Measurements from ENCODE around the gene MYCT1. TPM values are rescaled to one million over a fixed set of nuclear protein-coding genes. Genes with fewer than 3 reads are reported as not detected.

The MYCT1 gene, protein sequence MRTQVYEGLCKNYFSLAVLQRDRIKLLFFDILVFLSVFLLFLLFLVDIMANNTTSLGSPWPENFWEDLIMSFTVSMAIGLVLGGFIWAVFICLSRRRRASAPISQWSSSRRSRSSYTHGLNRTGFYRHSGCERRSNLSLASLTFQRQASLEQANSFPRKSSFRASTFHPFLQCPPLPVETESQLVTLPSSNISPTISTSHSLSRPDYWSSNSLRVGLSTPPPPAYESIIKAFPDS
- total RNA-seq (2014; rRNA removed; shearing (Covaris generic); ENCODE audit: low replicate concordance), result not detected in 2 replicates

DNA sequence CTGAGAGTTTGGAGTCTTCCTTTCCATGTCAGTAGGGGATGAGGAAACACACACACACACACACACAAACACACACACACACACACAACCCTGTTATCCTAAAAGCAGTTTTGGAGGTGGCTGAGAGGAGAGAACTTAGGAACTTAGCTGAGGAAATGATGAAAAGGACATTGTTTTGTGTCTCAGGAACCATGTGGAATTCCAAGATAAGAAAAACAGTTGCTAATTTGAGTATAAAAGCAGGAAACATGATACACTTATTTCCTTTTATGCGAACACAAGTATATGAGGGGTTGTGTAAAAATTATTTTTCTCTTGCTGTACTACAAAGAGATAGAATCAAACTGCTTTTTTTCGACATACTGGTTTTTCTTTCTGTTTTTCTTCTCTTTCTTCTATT, at the start of gene MYCT1:
Gene MYCT1, plus strand, starts transcription at position 264 of the 400 bp plus-strand sequence. Its CDS starts 6 bp downstream, at position 270.
- no peaks in the 10 kb centered on the region for H3K9me3 ChIP-seq (ENCODE audit: low read length)
- no peak within 1 kb of the TSS for H2AFZ ChIP-seq (ENCODE audit: low read length)
- no peak for DNase-seq
- no peaks in the 10 kb centered on the region for H3K9me2 ChIP-seq (replicated peaks; ENCODE audit: insufficient read depth, low read length)
- H3K4me2 ChIP-seq (ENCODE audit: low read depth, low read length, poor library complexity, severe bottlenecking), result no peak within 1 kb of the TSS
- H3K79me2 ChIP-seq (ENCODE audit: low read length), result no peaks in the 10 kb centered on the region
- H4K20me1 ChIP-seq (ENCODE audit: insufficient read depth, low read depth, low read length), result no peaks in the 10 kb centered on the region
- H3K27ac ChIP-seq (ENCODE audit: low read length), result no peak within 1 kb of the TSS
- no peak within 1 kb of the TSS for H3K9ac ChIP-seq (ENCODE audit: low read length)
- 0 out of 2 replicates have a peak, but pooled peaks cover 3% of the 10 kb centered on the region for H3K27me3 ChIP-seq (ENCODE audit: low read length)
- H3K4me3 ChIP-seq (ENCODE audit: low read length), result no peak within 1 kb of the TSS
- H3K4me1 ChIP-seq (ENCODE audit: low read length), result no peaks in the 10 kb centered on the region
- H3K36me3 ChIP-seq (ENCODE audit: insufficient read depth, low read length), result no peaks in the 10 kb centered on the region

DNA sequence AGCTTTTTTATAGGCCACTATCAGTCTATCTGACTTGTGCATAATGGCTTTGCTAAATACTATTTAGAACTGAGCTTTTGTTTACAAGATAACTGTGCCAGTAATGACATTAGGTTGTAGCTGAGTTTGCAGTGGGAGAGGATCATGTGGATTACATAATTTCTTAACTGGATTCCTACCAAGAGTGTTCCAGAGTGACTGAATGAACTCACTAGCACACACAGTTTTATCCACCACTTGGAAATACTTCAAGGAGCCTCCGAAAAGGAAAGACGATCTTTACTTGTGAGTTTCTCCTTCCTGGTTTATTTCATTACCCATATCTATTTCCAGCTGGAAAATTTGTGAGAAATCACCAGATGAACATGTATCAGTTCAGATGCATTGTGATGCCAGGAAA, 49.6 kb upstream of the MYCT1 start:
- no peaks in the 10 kb centered on the region for H3K27me3 ChIP-seq (ENCODE audit: low read length)
- no peaks in the 10 kb centered on the region for H3K9me2 ChIP-seq (replicated peaks; ENCODE audit: insufficient read depth, low read length)
- H2AFZ ChIP-seq (ENCODE audit: low read length), result no peak overlapping the region
- no peak overlapping the region for H3K4me3 ChIP-seq (ENCODE audit: low read length)
- H4K20me1 ChIP-seq (ENCODE audit: insufficient read depth, low read depth, low read length), result no peaks in the 10 kb centered on the region
- no peaks in the 10 kb centered on the region for H3K9me3 ChIP-seq (ENCODE audit: low read length)
- no peak for DNase-seq
- no peaks in the 10 kb centered on the region for H3K79me2 ChIP-seq (ENCODE audit: low read length)
- no peaks in the 10 kb centered on the region for H3K4me1 ChIP-seq (ENCODE audit: low read length)
- no peak overlapping the region for H3K27ac ChIP-seq (ENCODE audit: low read length)
- no peak overlapping the region for H3K4me2 ChIP-seq (ENCODE audit: low read depth, low read length, poor library complexity, severe bottlenecking)
- H3K36me3 ChIP-seq (ENCODE audit: insufficient read depth, low read length), result no peaks in the 10 kb centered on the region
- H3K9ac ChIP-seq (ENCODE audit: low read length), result no peak overlapping the region

DNA sequence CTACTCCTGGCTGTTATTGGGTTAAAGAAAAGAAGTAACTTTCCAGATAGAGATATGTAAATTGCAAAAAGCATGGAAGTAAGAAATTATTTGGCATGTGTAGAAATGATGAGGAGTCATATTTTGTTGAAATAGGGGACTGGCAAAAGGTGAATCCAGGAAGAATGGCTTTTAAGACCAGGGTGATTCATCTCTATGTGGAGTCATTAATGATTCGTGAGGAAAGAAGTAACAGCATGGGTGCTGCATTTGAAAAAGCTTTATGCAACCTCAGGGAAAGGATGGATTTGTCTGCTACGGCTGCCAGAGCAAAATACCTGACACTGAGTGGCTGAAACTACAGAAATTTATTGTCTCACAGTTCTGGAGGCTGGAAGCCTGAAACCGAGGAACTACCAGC, 45.7 kb upstream of the MYCT1 start:
- Histone ChIP-seq H3K9me2 (replicated peaks; ENCODE audit: insufficient read depth, low read length) (no peaks in the 10 kb centered on the region), H3K4me2 (ENCODE audit: low read depth, low read length, poor library complexity, severe bottlenecking) (no peak overlapping the region), H3K9me3 (ENCODE audit: low read length) (no peaks in the 10 kb centered on the region), H2AFZ (ENCODE audit: low read length) (no peak overlapping the region), H3K36me3 (ENCODE audit: insufficient read depth, low read length) (no peaks in the 10 kb centered on the region), H4K20me1 (ENCODE audit: insufficient read depth, low read depth, low read length) (no peaks in the 10 kb centered on the region), H3K9ac (ENCODE audit: low read length) (no peak overlapping the region), H3K4me3 (ENCODE audit: low read length) (no peak overlapping the region), H3K4me1 (ENCODE audit: low read length) (no peaks in the 10 kb centered on the region), H3K27me3 (ENCODE audit: low read length) (no peaks in the 10 kb centered on the region), H3K27ac (ENCODE audit: low read length) (no peak overlapping the region), H3K79me2 (ENCODE audit: low read length) (no peaks in the 10 kb centered on the region)
- no peak for DNase-seq

DNA sequence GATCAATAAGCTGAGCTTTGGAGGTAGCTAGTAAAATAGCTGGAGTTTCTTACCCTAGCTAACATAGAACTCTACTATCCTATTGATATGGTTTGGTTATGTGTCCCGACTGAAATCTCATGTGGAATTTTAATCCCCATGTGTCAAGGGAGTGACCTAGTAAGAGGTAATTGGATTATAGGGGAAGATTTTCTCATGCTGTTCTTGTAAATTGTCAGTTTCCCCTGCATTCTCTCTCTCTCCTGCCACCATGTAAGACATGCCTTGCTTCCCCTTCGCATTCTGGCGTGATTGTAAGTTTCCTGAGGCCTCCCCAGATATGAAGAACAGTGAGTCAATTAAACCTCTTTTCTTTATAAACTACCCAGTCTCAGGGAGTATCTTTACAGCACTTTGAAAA, 35.9 kb upstream of the MYCT1 start:
- Histone ChIP-seq H3K27me3 (ENCODE audit: low read length) (no peaks in the 10 kb centered on the region), H3K4me1 (ENCODE audit: low read length) (no peaks in the 10 kb centered on the region), H3K9ac (ENCODE audit: low read length) (no peak overlapping the region), H3K9me3 (ENCODE audit: low read length) (no peaks in the 10 kb centered on the region), H3K79me2 (ENCODE audit: low read length) (no peaks in the 10 kb centered on the region), H3K36me3 (ENCODE audit: insufficient read depth, low read length) (no peaks in the 10 kb centered on the region), H3K9me2 (replicated peaks; ENCODE audit: insufficient read depth, low read length) (no peaks in the 10 kb centered on the region), H2AFZ (ENCODE audit: low read length) (no peak overlapping the region), H4K20me1 (ENCODE audit: insufficient read depth, low read depth, low read length) (no peaks in the 10 kb centered on the region), H3K4me3 (ENCODE audit: low read length) (no peak overlapping the region), H3K27ac (ENCODE audit: low read length) (no peak overlapping the region), H3K4me2 (ENCODE audit: low read depth, low read length, poor library complexity, severe bottlenecking) (no peak overlapping the region)
- no peak for DNase-seq

DNA sequence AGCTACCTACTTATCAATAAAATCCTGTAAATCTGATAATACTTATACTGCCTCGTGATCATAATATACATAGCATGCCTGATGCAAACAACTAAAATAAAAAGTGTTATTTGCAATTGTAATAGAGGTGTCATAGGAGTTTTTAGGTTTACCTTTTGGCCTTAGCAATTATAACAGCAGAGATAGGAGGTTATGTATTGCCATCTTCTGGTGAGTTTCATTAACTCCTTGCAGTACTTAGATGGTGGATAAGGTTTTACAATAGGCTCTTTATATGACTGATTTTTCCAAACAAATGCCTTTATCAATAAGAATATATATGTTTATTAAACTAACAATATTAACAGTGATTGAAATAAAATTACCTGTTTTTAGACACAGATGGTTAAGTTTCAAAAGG, 27.8 kb upstream of the MYCT1 start:
- no peaks in the 10 kb centered on the region for H3K4me1 ChIP-seq (ENCODE audit: low read length)
- H3K9me2 ChIP-seq (replicated peaks; ENCODE audit: insufficient read depth, low read length), result no peaks in the 10 kb centered on the region
- H4K20me1 ChIP-seq (ENCODE audit: insufficient read depth, low read depth, low read length), result no peaks in the 10 kb centered on the region
- H3K4me2 ChIP-seq (ENCODE audit: low read depth, low read length, poor library complexity, severe bottlenecking), result no peak overlapping the region
- H3K27ac ChIP-seq (ENCODE audit: low read length), result no peak overlapping the region
- H3K27me3 ChIP-seq (ENCODE audit: low read length), result no peaks in the 10 kb centered on the region
- no peaks in the 10 kb centered on the region for H3K9me3 ChIP-seq (ENCODE audit: low read length)
- no peak overlapping the region for H3K4me3 ChIP-seq (ENCODE audit: low read length)
- peak; percentile 63 for DNase-seq
- no peaks in the 10 kb centered on the region for H3K36me3 ChIP-seq (ENCODE audit: insufficient read depth, low read length)
- H2AFZ ChIP-seq (ENCODE audit: low read length), result no peak overlapping the region
- no peak overlapping the region for H3K9ac ChIP-seq (ENCODE audit: low read length)
- no peaks in the 10 kb centered on the region for H3K79me2 ChIP-seq (ENCODE audit: low read length)

DNA sequence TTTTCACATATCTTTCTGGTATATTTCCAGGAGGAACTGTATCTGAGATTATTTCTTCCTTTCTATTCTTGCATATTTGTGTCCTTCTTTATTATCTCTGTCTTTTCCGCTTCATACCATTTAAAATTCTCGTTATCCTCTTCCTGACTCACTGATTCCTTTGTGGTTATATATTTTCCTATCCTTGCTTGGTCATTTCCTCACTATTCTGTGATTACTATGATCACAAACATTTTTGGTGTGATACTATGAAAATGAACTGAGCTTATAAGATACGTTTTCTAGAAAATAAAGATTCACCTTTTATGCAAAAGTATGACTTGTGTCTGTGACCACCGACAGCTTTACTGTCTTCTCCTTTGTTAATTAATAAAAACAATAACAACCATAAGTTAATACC, 26.5 kb upstream of the MYCT1 start:
- H3K9me2 ChIP-seq (replicated peaks; ENCODE audit: insufficient read depth, low read length), result no peaks in the 10 kb centered on the region
- H3K27me3 ChIP-seq (ENCODE audit: low read length), result no peaks in the 10 kb centered on the region
- H3K4me2 ChIP-seq (ENCODE audit: low read depth, low read length, poor library complexity, severe bottlenecking), result no peak overlapping the region
- H4K20me1 ChIP-seq (ENCODE audit: insufficient read depth, low read depth, low read length), result no peaks in the 10 kb centered on the region
- H3K36me3 ChIP-seq (ENCODE audit: insufficient read depth, low read length), result no peaks in the 10 kb centered on the region
- no peak overlapping the region for H3K27ac ChIP-seq (ENCODE audit: low read length)
- no peaks in the 10 kb centered on the region for H3K9me3 ChIP-seq (ENCODE audit: low read length)
- no peaks in the 10 kb centered on the region for H3K4me1 ChIP-seq (ENCODE audit: low read length)
- DNase-seq, result no peak
- no peak overlapping the region for H2AFZ ChIP-seq (ENCODE audit: low read length)
- H3K9ac ChIP-seq (ENCODE audit: low read length), result no peak overlapping the region
- no peak overlapping the region for H3K4me3 ChIP-seq (ENCODE audit: low read length)
- no peaks in the 10 kb centered on the region for H3K79me2 ChIP-seq (ENCODE audit: low read length)

DNA sequence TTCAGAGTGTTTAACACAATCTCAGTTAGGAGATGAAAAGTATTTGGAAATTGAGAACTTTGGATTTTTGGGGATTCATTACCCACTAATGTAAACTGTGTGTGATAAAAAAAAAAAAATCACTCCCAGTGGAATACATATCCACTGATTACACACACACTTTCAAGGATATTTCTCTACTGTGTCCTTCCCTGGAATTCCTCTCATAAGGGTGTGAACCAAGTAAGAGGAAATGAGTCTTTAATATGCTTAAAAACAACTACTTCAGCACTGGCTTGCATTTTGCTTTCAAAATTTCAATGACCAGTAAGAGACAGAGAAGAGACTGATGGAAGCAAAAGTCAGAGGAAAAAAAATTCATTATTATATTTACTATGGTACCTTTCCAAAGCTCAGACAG, 24.5 kb upstream of the MYCT1 start:
- Histone ChIP-seq H2AFZ (ENCODE audit: low read length) (no peak overlapping the region), H4K20me1 (ENCODE audit: insufficient read depth, low read depth, low read length) (no peaks in the 10 kb centered on the region), H3K27me3 (ENCODE audit: low read length) (no peaks in the 10 kb centered on the region), H3K9ac (ENCODE audit: low read length) (no peak overlapping the region), H3K36me3 (ENCODE audit: insufficient read depth, low read length) (no peaks in the 10 kb centered on the region), H3K27ac (ENCODE audit: low read length) (no peak overlapping the region), H3K4me2 (ENCODE audit: low read depth, low read length, poor library complexity, severe bottlenecking) (no peak overlapping the region), H3K9me3 (ENCODE audit: low read length) (no peaks in the 10 kb centered on the region), H3K9me2 (replicated peaks; ENCODE audit: insufficient read depth, low read length) (no peaks in the 10 kb centered on the region), H3K4me1 (ENCODE audit: low read length) (no peaks in the 10 kb centered on the region), H3K79me2 (ENCODE audit: low read length) (no peaks in the 10 kb centered on the region), H3K4me3 (ENCODE audit: low read length) (no peak overlapping the region)
- no peak for DNase-seq

DNA sequence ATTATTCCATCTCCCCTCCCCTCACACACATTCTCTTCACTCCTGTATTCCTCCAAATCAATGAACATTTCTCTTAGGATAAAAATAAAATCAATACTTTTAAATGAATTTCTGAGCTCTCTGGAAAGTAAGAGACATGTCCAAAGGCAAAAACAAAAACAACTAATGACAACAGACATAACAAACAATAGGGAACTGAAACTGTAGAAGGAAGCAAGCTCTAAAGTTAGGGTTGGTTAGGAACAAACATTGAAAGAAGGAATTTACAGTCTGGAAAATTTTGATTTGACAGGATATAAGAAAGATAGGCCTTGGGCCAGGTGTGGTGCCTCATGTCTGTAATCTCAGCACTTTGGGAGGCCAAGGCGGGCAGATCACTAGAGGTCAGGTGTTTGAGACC, 17.5 kb upstream of the MYCT1 start:
- Histone ChIP-seq H4K20me1 (ENCODE audit: insufficient read depth, low read depth, low read length) (no peaks in the 10 kb centered on the region), H3K4me1 (ENCODE audit: low read length) (no peaks in the 10 kb centered on the region; the same call in 1 of the 2 replicates), H3K9me3 (ENCODE audit: low read length) (no peaks in the 10 kb centered on the region), H3K9ac (ENCODE audit: low read length) (no peak overlapping the region), H3K79me2 (ENCODE audit: low read length) (no peaks in the 10 kb centered on the region), H3K27me3 (ENCODE audit: low read length) (no peaks in the 10 kb centered on the region), H3K4me2 (ENCODE audit: low read depth, low read length, poor library complexity, severe bottlenecking) (no peak overlapping the region), H3K9me2 (replicated peaks; ENCODE audit: insufficient read depth, low read length) (no peaks in the 10 kb centered on the region), H3K4me3 (ENCODE audit: low read length) (no peak overlapping the region), H3K27ac (ENCODE audit: low read length) (no peak overlapping the region), H3K36me3 (ENCODE audit: insufficient read depth, low read length) (no peaks in the 10 kb centered on the region), H2AFZ (ENCODE audit: low read length) (no peak overlapping the region)
- DNase-seq, result no peak

Measured in Karpas-422 (cell line).